GM19240 (cell line): ENCODE results near the gene SPEM2.
"Not testable (repeated sequence)": the region's sequence is repeated elsewhere in the genome, so short reads cannot be mapped to it uniquely, and the experiment has no call there.

Experiments used
- DNase-seq: peaks from one replicate; pipeline ENCODE4 v3.0.0; 2011; ENCODE audit warnings: low spot score; ENCODE audit not compliant: insufficient read length

The SPEM2 gene

GRCh38 chr17:7471729-7472128 lies 46.3 kb downstream of the SPEM2 start:
- DNase-seq, result no peak

- DNase-seq, result not testable (repeated sequence)
Observed at GRCh38 chr17:7474767-7475166, 49.4 kb downstream of the SPEM2 start.

- no peak for DNase-seq
Observed at GRCh38 chr17:7475764-7476422, 50.5 kb downstream of the SPEM2 start.

DNA sequence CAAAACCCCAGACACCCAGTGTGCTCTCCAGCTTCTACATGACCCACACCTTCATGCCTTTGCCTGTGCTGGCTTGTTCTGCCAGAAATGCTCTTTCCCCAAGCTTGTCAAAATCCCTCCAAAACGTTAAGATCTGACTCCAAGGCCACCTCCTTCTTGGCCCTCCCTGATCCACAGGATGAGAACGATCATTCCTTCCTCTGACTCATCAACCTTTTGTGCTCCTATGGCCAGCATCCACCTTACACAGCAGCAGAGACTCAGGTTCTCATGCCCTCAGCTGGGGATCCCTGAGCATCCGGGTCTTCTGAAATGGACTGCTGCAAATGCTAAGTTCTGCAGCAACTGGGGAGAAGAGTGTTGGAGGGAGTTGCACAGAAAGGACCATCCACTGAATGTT lies 51.1 kb downstream of the SPEM2 start:
- DNase-seq, result no peak

DNA sequence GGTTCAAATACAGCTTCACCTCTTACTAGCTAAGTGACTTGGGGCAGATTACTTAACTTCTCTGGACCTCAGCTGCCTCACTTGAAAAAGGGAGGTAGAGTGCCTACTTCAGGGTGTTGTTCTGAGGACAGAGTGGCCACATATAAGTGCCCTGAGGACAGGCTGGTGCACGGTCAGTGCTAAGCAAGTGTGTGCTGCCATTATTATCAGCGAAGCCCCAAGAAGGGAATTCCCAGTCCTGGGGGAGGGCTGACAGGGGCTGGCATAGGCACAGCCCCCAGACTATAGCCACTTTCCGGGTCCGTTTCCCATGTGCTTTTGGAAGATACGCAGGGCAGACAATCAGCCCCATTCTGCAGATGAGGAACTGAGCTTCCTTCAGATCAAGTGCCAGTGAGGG lies 51.5 kb downstream of the SPEM2 start:
- DNase-seq, result no peak
